Measurements from ENCODE around the gene TRMO.

GRCh38 chr9:97969014-97969413 lies 46.7 kb upstream of the TRMO start:
- TF ChIP-seq POLR2A (IDR thresholded peaks at IDR 0.05; ENCODE audit: low read depth, low read length) (no peak), POLR2AphosphoS5 (IDR thresholded peaks at IDR 0.05; ENCODE audit: low read depth, low read length) (no peak), TAF1 (IDR thresholded peaks at IDR 0.05; ENCODE audit: low read depth, low read length) (no peak), POU2F2 (IDR thresholded peaks at IDR 0.05; ENCODE audit: low read depth, low read length) (no peak), SPI1 (IDR thresholded peaks at IDR 0.05; ENCODE audit: low read depth, low read length) (no peak), PAX5 (IDR thresholded peaks at IDR 0.05; ENCODE audit: insufficient read depth, low read length, severe bottlenecking) (no peak)
